Cerebellar cortex (tissue), 1 donor: ENCODE results near the gene PDZD2.

ENCODE experiments used
- DNase-seq: peaks from one replicate; pipeline ENCODE4 v3.0.0-alpha.2; 2015; ENCODE audit warnings: low spot score

The PDZD2 gene

DNA sequence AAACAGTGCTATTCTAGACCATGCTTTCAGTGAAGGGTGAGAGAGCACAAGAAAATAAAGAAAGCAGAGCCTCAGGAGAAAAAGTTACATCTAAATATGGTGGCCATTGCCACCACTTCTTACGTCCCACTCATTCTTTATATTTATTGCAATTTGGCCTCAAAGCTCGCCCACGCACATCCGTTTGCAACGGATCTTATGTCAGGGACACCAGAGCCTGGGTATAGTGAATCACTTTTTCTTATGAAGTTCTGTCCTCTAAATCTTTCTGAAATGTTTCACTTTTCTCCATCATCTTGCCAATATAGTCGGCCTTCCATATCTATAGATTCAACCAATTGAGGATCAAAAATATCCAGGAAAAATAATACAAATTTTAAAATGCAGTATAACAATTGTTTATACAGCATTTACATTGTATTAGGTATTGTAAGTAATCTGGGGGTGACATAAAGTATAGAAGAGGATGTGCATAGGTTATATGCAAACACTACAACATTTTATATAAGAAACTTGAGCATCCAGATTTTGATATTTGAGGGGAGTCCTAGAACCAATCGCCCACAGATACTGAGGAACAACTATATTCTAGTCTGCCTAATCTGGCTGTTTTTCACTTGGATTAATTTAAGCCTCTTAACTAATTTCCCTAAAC lies 500.0 kb downstream of the PDZD2 start:
- DNase-seq = no peak

DNA sequence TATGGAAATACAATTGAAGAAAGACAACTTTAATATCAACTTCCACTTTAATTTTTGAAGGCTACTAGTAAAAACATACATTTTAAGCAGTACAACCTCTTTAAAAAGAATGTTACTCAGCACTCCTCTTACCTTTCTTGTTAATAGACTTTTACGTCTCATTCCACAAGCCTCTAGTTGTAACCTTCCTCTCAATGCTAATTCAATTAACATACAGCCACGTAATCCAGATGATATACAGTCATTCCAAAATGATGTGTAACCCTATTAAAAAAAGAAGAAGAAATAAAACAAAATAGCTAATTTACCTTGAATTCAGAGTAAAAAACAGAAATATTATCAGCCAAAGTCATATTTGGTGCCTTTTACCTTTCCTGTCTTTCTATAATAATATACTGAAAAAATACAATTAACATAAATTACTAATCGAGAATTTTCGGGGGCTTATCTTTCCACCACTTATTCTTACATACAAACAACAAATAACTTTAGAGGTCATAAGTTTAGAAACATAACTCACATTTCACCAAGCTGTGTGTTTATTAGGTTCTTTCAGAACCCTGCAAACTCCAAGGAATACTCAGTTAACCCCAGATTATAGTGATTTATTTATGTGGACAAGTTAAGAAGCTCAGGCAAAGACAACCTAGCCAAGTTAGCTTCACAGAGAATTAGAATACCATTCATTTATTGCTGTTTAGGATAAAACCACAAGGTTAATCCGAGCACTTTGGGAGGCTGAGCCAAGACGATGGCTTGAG lies 504.9 kb downstream of the PDZD2 start:
- DNase-seq = no peak

DNA sequence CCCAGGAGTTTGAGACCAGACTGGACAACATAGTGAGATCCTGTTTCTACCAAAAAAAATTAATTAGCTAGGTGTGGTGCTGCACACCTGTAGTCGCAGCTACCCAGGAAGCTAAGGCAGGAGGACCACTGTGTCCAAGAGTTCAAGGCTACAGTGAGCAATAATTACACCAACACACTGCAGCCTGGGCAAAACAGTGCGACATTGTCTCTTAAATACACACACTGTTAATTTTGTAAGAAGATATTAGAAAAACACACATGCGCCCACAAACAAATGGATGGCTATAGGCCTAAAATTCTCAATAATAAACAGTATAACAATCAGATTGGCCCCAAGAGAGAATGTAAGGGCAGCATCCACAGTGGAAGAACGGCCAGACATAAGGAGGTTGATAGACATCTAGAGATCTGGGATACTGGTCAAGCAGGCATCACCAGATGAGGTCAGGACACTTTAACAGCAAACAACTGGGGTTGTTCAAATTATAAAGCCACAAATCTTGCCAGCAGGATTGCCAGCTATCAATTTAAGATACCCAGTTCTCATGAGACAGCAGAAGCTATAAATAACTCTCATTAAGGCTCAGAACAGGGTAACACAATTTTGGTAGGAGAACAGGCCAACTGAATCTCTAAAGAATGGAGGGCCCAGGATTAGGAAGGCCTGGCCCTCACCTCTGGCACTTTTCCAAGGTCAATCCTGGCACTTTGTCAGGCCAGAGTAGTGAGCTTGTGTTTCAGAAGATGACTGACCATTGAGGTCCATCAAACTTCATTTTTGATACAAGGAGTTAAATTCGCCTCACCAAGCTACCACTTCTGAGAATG lies 505.7 kb downstream of the PDZD2 start:
- DNase-seq = no peak

DNA sequence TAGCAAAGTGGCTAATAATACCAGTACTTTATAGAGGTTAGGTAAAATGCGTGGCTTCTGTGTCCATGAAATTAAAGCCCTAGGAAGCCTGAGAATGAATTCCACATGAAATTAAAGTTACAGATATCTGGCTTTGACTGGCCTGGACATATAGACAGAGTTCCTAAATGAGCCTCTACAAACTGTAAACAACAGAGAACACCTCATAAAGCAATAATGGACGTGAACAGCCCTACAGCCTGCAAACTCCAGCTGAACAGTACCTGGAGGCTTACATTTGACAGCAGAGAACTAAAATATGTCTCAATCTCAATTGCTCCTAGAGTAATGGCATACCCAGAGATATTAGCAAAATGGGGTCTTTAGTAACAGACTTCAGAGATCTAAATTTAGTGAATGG lies 506.4 kb downstream of the PDZD2 start:
- no peak for DNase-seq

DNA sequence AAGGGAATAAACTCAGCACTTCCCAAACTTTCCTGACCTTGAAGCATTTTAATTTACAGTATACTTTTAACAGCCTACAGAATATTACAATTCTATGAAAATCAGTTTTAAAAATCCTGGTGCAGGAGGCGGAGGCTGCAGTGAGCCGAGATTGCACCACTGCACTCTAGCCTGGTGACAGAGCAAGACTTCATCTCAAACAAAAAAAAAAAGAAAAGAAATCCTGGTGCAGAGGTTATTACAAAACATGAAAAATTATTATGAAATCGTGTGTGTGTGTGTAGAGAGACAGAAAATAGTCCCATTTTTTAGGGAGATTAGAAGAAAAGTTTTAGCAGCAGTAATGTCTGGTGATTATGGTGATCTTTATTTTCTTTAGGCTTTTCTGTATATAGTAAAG lies 508.3 kb downstream of the PDZD2 start:
- DNase-seq = no peak

DNA sequence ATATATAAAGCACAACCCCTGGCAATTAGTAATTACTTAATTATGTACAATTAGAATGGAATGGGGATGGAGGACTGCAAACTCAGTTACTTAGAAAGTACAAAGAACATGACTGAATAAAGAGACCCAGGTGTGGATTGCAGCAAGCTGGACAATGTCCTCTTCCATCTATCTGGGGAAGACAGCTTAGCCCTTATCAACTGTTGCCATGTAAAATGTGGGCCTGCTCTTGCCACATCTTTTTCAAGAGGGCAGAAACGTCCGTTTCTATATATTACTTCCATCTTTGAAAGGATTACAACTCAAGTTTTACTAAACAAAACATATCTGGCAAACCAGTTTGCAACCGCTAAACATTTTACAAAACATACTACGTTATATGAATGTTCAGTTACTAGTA lies 509.0 kb downstream of the PDZD2 start:
- DNase-seq = no peak

DNA sequence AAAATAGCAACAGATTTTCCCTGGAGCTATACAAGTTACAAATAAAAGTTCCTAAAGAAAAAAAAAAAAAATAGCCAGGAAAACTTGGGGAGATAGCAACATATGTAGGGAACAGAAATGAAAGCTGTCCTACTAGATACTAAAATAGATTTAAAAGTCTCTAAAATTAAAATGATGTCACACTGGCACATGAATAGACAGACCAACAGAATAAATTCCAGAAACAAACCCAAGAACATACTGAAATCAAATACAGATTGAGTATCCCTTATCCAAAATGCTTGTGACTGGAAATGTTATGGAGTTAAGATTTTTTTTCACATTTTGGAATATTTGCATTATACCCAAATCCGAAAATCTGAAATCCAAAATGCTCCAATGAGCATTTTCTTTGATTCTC lies 511.4 kb downstream of the PDZD2 start:
- no peak for DNase-seq

DNA sequence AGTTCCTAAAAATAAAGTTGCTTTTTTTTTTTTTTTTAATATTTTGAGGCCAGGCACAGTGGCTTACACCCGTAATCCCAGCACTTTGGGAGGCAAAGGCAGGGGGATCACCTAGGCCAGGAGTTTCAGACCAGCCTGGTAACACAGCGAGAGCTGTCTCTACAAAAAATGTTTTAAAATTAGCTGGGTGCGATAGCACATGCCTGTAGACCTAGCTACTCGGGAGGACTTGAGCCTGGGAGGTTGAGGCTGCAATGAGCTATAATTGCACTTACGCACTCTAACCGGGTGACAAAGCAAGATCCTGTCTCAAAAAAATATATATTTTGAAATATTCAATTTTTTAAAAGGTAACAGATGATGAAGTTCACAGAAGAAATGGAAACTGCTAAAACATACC lies 512.3 kb downstream of the PDZD2 start:
- no peak for DNase-seq

DNA sequence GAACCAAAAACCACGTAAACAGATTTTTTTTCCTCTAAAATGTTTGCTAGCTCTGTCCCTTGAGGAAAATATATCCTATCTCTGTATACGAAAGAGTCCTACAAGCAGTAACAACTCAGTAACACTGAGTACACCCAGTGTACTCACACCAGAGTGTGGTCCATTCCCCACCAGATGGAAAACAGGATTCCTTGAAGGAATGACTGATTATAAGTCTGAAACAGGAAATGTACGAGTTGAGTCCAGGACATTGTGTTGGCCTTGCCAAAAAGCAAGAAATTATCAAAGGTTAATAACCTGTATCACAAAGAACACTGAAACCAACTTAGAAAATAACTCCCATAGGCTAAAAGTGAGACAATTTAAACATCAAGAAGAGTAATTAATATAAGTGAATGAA lies 514.8 kb downstream of the PDZD2 start:
- no peak for DNase-seq

DNA sequence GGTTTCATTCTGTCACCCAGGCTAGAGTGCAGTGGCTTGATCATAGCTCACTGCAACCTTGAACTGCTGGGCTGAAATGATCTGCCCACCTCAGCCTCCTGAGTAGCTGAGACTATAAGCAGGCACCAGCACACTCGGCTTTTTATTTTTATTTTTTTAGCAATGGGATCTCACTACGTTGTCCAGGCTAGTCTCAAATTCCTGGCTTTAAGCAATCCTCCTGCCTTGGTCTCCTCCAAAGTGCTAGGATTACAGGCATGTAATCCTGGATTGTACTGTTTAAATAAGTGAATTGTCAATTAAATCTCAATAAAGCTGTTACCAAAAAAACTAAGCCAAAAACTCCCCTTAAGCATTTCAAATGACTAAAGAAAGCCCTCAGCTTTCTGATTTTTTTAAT lies 516.3 kb downstream of the PDZD2 start:
- DNase-seq = no peak

DNA sequence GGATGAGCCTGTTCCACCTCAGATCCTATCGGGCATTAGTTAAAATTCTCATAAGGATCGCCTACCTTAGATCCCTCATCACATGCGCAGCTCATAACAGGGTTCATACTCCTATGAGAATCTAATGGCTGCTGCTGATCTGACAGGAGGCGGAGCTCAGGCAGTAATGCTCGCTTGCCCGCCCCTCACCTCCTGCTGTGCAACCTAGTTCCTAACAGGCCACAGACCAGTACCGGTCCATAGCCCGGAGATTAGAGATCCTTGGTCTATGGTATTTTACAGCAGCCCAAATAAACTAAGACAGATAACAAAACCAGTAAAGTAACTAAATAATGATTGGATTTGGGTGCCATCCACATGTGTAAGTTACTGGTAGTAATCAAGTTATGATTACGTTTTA lies 517.7 kb downstream of the PDZD2 start:
- no peak for DNase-seq

DNA sequence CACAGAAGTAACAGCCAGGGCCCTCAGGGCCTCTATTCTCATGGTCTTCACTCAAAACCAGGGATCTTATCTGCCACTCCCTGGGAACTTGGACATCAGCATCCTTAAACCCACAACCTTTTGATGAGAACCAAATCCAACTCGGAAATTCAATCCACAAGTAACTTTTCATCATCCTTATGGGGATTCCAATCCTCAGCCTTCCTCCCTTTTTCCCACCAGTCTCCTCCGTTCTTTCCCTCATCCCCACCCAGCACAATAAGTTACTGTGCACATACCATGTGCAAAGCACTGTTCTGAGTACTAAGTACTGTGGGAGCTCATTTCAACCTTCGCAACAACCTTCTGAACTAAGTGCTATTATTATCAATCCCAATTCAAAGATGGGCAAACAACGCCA lies 518.1 kb downstream of the PDZD2 start:
- DNase-seq = no peak

DNA sequence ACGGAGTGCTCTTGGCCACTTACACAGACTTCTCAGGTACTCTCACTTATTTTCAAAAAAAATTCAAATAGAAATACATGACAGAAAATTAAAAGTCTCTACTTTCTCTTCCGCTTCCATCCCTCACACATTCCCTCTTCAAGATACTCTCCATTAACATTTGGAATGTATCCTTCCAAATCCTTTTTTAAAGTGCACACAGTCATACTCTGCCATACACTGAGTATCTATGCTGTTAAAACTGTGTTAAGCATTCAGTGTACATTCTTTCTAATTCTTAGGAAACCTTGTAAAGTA lies 519.7 kb downstream of the PDZD2 start:
- no peak for DNase-seq

DNA sequence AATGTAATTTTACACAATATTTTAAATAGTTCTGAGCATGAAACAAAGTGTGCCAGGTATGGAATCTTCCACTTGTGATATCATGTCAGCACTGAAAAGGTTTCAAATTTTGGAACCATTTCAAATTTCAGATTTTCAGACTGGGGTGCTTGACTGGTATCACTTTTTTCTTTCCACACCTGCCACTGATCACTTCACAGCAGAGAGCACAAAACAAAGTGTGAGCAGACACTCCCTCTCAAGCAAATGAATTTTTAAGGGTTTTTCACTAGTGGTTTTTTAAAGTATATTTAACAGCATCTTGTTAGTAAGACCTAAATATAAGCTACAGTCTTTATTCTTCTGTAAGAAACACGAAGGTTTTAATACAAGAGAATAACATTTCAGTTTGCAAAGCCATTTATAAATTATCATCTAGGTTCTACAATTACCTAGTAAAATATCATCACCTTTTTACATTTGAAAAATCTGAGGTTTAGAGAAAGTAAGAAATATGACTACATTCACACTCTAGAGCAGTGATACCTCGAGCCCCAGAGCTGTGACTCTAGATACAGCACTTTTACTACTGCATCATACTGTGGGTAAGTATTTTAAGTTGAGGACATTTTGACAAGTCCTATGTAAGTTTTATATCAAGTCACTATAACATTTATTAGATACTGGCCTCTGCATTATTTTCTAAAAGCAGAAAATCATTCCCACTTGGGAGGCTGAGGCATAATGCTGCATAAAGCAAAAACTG lies 520.6 kb downstream of the PDZD2 start:
- no peak for DNase-seq

DNA sequence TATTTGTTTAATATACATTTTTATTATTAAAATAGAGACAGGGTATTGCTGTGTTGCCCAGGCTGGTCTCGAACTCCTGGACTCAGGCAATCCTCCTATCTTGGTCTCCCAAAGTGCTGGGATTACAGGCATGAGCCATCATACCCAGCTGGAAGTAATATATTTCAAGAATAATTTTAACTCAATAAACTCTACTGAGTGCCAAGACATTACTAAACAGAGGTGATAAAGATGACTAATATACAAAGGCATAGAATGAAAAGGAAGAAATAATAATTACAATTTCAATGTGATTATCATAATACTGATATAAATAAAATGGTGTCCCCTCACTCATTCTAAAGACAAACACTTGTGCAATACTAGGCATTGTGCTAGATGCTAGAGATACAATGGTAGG lies 521.3 kb downstream of the PDZD2 start:
- DNase-seq = no peak
